Neural progenitor cell (in vitro differentiated cells): Measurements from ENCODE around the gene DNAJB12. TPM values are rescaled to one million over a fixed set of nuclear protein-coding genes. Genes with fewer than 3 reads are reported as not detected.

Experiments used
- DNase-seq: peaks from one replicate; pipeline ENCODE4 v3.0.0-alpha.2; 2016; ENCODE audit warnings: low spot score
- H2AFZ ChIP-seq: fragments of 200-600 bp; sonication (generic); replicated peaks from 2 replicates; pipeline ENCODE4 v1.6.1; 2016; ENCODE audit warnings: antibody characterized with exemption
- H3F3A ChIP-seq: fragments of 200-600 bp; sonication (generic); 2 replicates; pipeline ENCODE4 v1.6.1; 2016; ENCODE audit warnings: antibody characterized with exemption, low read depth
- H3K27ac ChIP-seq: fragments of 200-600 bp; sonication (generic); 2 replicates; pipeline ENCODE4 v1.5.1; 2016; ENCODE audit warnings: mild to moderate bottlenecking
- H3K27me3 ChIP-seq: fragments of 200-600 bp; sonication (generic); 2 replicates; pipeline ENCODE4 v1.6.1; 2016; ENCODE audit warnings: mild to moderate bottlenecking, moderate library complexity
- H3K36me3 ChIP-seq: fragments of 200-600 bp; sonication (generic); 2 replicates; pipeline ENCODE4 v1.5.1; 2016
- H3K4me1 ChIP-seq: fragments of 200-600 bp; sonication (generic); 2 replicates; pipeline ENCODE4 v1.6.1; 2016; ENCODE audit warnings: mixed run types
- H3K4me2 ChIP-seq: fragments of 200-600 bp; sonication (generic); 2 replicates; pipeline ENCODE4 v1.6.1; 2016
- H3K4me3 ChIP-seq: fragments of 200-600 bp; sonication (generic); 2 replicates; pipeline ENCODE4 v1.5.1; 2016
- H3K79me2 ChIP-seq: fragments of 200-600 bp; sonication (generic); 2 replicates; pipeline ENCODE4 v1.6.1; 2016; ENCODE audit warnings: low read depth
- H3K9ac ChIP-seq: fragments of 200-600 bp; sonication (generic); 2 replicates; pipeline ENCODE4 v1.6.1; 2016
- H3K9me3 ChIP-seq: fragments of 200-600 bp; sonication (generic); 2 replicates; pipeline ENCODE4 v1.5.1; 2016; ENCODE audit warnings: low read depth
- H4K20me1 ChIP-seq: fragments of 200-600 bp; sonication (generic); 2 replicates; pipeline ENCODE4 v1.6.1; 2016; ENCODE audit warnings: low read depth
- H3K27ac Mint-ChIP-seq: 3 replicates; pipeline ENCODE4 v1.8.0; 2021; ENCODE audit warnings: mixed read lengths
- H3K27me3 Mint-ChIP-seq: 2 replicates; pipeline ENCODE4 v1.8.0; 2022; ENCODE audit warnings: low read depth, mild to moderate bottlenecking, inconsistent platforms, moderate library complexity, mixed read lengths; ENCODE audit not compliant: insufficient read depth
- H3K36me3 Mint-ChIP-seq: 3 replicates; pipeline ENCODE4 v1.8.0; 2021; ENCODE audit warnings: mixed read lengths
- H3K4me1 Mint-ChIP-seq: 3 replicates; pipeline ENCODE4 v1.8.0; 2021; ENCODE audit warnings: mixed read lengths
- H3K4me3 Mint-ChIP-seq: 3 replicates; pipeline ENCODE4 v1.8.0; 2021; ENCODE audit warnings: mild to moderate bottlenecking, moderate library complexity, mixed read lengths
- H3K9me3 Mint-ChIP-seq: 3 replicates; pipeline ENCODE4 v1.8.0; 2020; ENCODE audit warnings: mixed read lengths
- EZH2 ChIP-seq: fragments of 200-600 bp; sonication (generic); IDR thresholded peaks from 2 replicates; pipeline ENCODE4 v1.6.1; 2017; ENCODE audit warnings: antibody characterized with exemption, mild to moderate bottlenecking, moderate library complexity
- EZH2phosphoT487 ChIP-seq: fragments of 200-600 bp; sonication (generic); IDR thresholded peaks from 2 replicates; pipeline ENCODE4 v1.6.1; 2017; ENCODE audit warnings: antibody characterized with exemption
- total RNA-seq: library from RNA; depleted of rRNA; stranded (reverse); fragments of >200 nt; gene quantifications from 2 replicates; pipeline ENCODE4 v1.2.3, GENCODE V29; 2015; ENCODE audit warnings: low replicate concordance
- TF ChIP-seq, protein P1 (sequence below): fragments of 200-600 bp; sonication (generic); IDR thresholded peaks from 2 replicates; pipeline ENCODE4 v1.5.1; 2017; ENCODE audit warnings: antibody characterized with exemption, mild to moderate bottlenecking

The DNAJB12 gene
- total RNA-seq, 1 donor from 2014 or later: 8.8 TPM

DNA sequence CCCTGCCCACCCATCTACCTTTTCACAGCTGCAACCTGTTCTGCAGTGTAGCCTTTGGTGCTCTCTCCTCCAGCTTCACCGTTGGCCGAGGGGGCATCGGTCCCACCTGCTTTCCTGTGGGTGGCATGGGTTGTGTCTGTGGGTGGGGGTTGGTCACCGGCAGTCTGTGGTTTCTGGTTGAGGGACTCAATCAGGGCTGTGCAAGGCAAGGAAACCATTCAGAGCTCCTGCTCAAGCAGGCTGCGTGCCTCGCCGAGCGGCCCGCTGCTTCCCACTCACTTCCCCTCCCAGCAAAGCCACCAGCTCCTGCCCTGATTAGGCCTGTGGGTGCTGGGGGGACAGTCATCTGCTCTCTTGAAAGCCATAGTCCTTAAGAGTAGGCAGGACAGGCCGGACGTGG is 9.8 kb downstream of the DNAJB12 start:
- Histone ChIP-seq H3K27me3 (no peaks in the 10 kb centered on the region), H3K27ac (no peak overlapping the region), H3K4me2 (no peak overlapping the region), H3K9me3 (no peaks in the 10 kb centered on the region), H3K36me3 (no peaks in the 10 kb centered on the region), H3K79me2 (peaks cover 21% of the 10 kb centered on the region), H3K9ac (no peak overlapping the region), H3F3A (no peaks in the 10 kb centered on the region), H3K4me1 (no peaks in the 10 kb centered on the region), H2AFZ (no peak overlapping the region), H3K4me3 (no peak overlapping the region), H4K20me1 (no peaks in the 10 kb centered on the region)
- Mint-ChIP-seq H3K4me3 (no peak overlapping the region), H3K27ac (no peak overlapping the region), H3K27me3 (peaks cover 5% of the 10 kb centered on the region), H3K36me3 (peaks cover 12% of the 10 kb centered on the region), H3K9me3 (no peaks in the 10 kb centered on the region), H3K4me1 (no peaks in the 10 kb centered on the region)
- DNase-seq: no peak
- TF ChIP-seq, protein P1, sequence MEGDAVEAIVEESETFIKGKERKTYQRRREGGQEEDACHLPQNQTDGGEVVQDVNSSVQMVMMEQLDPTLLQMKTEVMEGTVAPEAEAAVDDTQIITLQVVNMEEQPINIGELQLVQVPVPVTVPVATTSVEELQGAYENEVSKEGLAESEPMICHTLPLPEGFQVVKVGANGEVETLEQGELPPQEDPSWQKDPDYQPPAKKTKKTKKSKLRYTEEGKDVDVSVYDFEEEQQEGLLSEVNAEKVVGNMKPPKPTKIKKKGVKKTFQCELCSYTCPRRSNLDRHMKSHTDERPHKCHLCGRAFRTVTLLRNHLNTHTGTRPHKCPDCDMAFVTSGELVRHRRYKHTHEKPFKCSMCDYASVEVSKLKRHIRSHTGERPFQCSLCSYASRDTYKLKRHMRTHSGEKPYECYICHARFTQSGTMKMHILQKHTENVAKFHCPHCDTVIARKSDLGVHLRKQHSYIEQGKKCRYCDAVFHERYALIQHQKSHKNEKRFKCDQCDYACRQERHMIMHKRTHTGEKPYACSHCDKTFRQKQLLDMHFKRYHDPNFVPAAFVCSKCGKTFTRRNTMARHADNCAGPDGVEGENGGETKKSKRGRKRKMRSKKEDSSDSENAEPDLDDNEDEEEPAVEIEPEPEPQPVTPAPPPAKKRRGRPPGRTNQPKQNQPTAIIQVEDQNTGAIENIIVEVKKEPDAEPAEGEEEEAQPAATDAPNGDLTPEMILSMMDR: no peak
- TF ChIP-seq EZH2: no peak
- TF ChIP-seq EZH2phosphoT487: no peak

DNA sequence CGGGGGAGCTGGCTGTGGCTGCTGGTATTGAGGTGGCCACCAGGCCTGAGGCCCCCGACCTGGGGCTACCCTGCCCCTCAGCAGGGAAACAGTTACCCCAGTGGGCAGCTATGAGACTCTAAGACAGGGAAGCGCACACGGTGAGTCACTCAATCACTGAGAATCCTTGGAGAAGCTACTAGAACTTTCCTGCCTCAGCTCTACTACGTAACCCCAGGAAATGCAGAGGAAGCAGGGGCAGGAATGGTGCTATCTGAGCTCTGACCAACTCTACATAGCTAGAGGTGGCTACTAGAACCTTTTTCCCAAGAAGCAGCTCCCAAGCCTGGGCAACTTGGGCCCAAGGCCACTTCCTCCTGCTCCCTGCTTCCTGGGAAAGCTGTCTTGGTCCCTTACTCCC is 11.8 kb downstream of the DNAJB12 start:
- H3K27ac Mint-ChIP-seq: peak overlapping the region; percentile 83
- Histone ChIP-seq H3K79me2 (peaks cover 12% of the 10 kb centered on the region), H3K36me3 (peaks cover under 1% of the 10 kb centered on the region)

DNA sequence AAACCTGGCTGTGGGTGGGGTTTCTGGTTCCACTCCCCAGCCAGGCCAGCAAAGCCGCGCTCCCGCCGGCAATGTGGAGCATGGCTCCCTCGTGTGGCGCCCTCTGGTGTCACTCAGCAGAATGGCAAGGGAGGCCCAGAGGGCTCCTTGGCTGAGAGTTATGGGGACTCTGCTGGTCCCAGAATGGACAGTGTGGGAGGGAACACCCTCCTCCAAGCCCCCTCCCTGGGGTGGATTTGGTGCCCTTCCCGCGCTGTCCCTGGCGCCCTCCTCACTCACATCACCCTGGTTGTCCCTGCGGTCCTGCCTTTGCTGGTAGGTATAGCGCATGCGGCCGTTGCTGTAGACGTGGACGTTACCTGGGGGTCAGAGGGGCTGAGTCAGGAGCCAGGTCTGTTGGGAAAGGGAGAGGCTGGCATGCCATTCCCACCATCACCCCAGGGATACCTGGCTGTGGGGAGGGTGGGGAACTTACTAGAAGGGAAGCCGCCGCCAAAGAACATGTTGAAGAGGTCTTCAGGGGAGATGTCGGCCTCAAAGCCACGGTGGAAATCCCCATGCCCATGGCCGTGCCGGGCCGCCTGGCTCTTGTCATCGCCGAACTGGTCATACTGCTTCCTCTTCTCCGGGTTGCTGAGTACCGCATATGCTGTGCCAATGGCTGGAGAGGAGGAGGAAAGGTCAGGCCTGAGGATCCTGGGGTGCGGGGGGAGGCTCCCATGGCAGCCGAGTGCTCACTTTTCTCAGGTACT is 14.0 kb downstream of the DNAJB12 start:
- H3K27ac Mint-ChIP-seq: no peak overlapping the region

More for the DNA sequence above, 11.8 kb downstream of the DNAJB12 start:
- Mint-ChIP-seq H3K27me3 (peaks cover 3% of the 10 kb centered on the region), H3K4me3 (no peak overlapping the region), H3K9me3 (no peaks in the 10 kb centered on the region), H3K4me1 (no peaks in the 10 kb centered on the region), H3K36me3 (peaks cover 11% of the 10 kb centered on the region)
- DNase-seq: no peak
- Histone ChIP-seq H3K9ac (no peak overlapping the region), H3K4me1 (no peaks in the 10 kb centered on the region), H3K4me2 (no peak overlapping the region), H3K27ac (no peak overlapping the region), H2AFZ (no peak overlapping the region), H3K27me3 (no peaks in the 10 kb centered on the region), H3K4me3 (no peak overlapping the region), H4K20me1 (no peaks in the 10 kb centered on the region), H3F3A (peaks cover 10% of the 10 kb centered on the region), H3K9me3 (no peaks in the 10 kb centered on the region)
- TF ChIP-seq EZH2: no peak
- TF ChIP-seq, protein P1: no peak
- TF ChIP-seq EZH2phosphoT487: no peak

More for the DNA sequence above, 14.0 kb downstream of the DNAJB12 start:
- peaks cover 5% of the 10 kb centered on the region for H3K36me3 ChIP-seq
- Mint-ChIP-seq H3K36me3 (peaks cover 15% of the 10 kb centered on the region), H3K4me3 (no peak overlapping the region), H3K4me1 (peaks cover 17% of the 10 kb centered on the region), H3K9me3 (no peaks in the 10 kb centered on the region), H3K27me3 (peaks cover 3% of the 10 kb centered on the region)
- peak; percentile 79 for DNase-seq
- H3K79me2 ChIP-seq: no peaks in the 10 kb centered on the region
- H4K20me1 ChIP-seq: no peaks in the 10 kb centered on the region
- no peak overlapping the region for H2AFZ ChIP-seq
- H3F3A ChIP-seq: peaks cover 23% of the 10 kb centered on the region
- no peak overlapping the region for H3K4me2 ChIP-seq
- H3K9ac ChIP-seq: no peak overlapping the region
- H3K4me3 ChIP-seq: no peak overlapping the region
- no peak overlapping the region for H3K27ac ChIP-seq
- no peak for TF ChIP-seq EZH2phosphoT487
- TF ChIP-seq, protein P1: peak; percentile 95
- TF ChIP-seq EZH2: no peak
- peaks cover 6% of the 10 kb centered on the region for H3K4me1 ChIP-seq
- H3K9me3 ChIP-seq: no peaks in the 10 kb centered on the region
- no peaks in the 10 kb centered on the region for H3K27me3 ChIP-seq
